Choroid plexus epithelial cell (primary cell): ENCODE results near the gene SLC23A3.

ENCODE experiments used
- DNase-seq: peaks from one replicate; pipeline ENCODE4 v3.0.0-alpha.2; 2010; ENCODE audit warnings: low read depth
- H3K4me3 ChIP-seq: 2 replicates; pipeline ENCODE4 v1.5.1; 2011; ENCODE audit warnings: low read depth, mild to moderate bottlenecking, control low read depth, low read length, moderate library complexity
- TF ChIP-seq, protein P1 (sequence below): conservative IDR thresholded peaks from 2 replicates; pipeline ENCODE4 v1.5.1; 2011; ENCODE audit warnings: low read depth, mild to moderate bottlenecking, control low read depth, inconsistent platforms, low read length, moderate library complexity

Gene SLC23A3

DNA sequence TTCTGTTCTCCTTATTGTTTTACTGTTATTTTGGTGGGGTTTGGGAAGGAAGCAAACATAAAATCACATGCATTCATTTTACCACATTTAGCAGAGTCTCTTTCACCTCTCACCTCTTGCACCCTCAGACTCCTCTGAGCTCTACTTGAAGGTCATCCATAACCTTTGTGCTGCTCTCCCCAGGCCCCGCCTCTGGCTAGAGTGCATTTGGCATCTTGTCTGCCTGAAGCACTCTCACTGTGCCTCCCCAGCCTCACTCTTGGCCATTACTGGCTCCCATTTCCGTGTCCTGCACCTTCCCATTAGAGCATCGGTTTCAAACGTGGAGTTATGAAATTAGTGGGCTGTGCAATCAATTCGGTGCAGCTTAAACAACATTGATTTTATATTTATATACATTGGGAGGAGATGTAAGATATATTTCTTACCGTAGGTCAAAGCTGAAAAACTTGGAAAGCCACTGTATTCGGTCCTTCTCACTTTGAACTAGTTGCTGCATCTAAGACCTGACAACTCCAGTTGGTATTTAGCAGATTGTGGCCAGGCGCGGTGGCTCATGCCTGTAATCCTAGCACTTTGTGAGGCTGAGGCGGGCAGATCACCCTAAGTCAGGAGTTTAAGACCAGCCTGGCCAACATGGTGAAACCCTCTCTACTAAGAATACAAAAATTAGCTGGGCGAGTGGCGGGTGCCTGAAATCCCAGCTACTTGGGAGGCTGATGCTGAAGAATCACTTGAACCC, 29.8 kb upstream of the SLC23A3 start:
- no peak overlapping the region for H3K4me3 ChIP-seq
- TF ChIP-seq, protein P1, sequence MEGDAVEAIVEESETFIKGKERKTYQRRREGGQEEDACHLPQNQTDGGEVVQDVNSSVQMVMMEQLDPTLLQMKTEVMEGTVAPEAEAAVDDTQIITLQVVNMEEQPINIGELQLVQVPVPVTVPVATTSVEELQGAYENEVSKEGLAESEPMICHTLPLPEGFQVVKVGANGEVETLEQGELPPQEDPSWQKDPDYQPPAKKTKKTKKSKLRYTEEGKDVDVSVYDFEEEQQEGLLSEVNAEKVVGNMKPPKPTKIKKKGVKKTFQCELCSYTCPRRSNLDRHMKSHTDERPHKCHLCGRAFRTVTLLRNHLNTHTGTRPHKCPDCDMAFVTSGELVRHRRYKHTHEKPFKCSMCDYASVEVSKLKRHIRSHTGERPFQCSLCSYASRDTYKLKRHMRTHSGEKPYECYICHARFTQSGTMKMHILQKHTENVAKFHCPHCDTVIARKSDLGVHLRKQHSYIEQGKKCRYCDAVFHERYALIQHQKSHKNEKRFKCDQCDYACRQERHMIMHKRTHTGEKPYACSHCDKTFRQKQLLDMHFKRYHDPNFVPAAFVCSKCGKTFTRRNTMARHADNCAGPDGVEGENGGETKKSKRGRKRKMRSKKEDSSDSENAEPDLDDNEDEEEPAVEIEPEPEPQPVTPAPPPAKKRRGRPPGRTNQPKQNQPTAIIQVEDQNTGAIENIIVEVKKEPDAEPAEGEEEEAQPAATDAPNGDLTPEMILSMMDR = no peak
- no peak for DNase-seq

DNA sequence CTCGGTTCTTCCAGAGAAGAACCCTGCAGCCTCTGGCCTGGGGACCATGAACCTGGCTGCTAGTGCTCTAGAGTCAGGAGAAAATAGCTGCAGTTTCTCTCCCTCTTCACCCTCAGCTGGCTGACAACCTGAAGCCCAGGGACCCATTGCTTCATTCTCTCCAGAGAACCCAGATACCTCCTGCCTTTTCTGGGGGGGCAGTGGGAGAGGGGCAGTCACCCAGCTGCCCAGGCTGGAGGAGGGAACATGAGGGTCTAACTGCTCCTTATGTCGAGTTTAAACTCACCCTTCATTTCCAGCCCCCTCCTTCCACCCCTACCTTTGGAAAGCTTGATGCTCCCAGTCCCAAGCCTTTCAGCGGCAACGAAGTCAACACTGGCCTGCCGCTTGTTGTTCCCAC, 29.1 kb upstream of the SLC23A3 start:
- DNase-seq = no peak
- no peak overlapping the region for H3K4me3 ChIP-seq
- TF ChIP-seq, protein P1 = no peak

DNA sequence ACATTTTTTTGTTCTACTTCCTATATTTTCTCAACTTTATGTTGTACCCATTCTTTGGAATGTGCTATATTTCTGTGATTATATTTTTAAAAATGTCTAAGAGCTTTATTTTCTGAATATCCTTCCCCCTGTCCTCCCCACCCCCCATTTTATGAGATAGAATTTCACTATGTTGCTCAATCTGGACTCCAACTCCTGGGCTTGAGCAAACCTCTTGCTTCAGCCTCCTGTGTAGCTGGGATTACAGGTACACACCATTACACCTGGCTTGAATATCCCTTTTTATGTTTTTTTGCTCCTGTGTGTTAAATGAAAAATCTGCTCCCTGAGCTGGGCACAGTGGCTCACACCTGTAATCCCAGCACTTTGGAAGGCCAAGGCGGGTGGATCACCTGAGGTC, 27.6 kb upstream of the SLC23A3 start:
- DNase-seq = no peak
- TF ChIP-seq, protein P1 = no peak
- no peak overlapping the region for H3K4me3 ChIP-seq

DNA sequence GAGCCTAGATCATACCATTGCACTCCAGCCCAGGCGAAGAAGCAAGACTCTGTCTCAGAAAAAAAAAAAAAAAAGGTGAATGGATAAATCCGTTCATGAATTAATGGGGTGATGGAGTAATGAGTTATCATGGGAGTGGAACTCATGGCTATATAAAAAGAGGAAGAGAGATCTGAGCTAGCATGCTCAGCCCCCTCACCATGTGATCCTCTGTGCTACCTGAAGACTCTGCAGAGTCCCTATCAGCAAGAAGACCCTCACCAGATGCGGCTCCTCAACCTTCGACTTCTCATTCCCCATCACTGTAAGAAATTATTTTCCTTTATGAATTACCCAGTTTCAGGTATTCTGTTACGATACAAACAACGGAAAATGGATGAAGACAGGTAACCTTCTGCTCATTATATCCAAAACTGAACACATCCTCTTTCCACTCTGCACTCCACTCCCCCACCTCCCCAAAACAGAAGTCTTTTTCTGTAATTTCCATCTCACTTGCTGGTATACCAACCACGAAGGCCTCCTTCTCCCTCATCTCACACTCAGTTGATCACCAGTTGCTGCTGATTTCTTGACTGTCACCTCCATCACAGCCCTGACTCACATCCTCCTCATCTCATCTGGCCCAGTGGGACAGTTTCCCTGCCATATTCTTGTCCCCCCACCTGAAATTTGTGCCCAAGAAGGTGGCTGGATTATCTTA, 17.1 kb upstream of the SLC23A3 start:
- no peak for DNase-seq
- H3K4me3 ChIP-seq = no peak overlapping the region
- TF ChIP-seq, protein P1 = no peak

DNA sequence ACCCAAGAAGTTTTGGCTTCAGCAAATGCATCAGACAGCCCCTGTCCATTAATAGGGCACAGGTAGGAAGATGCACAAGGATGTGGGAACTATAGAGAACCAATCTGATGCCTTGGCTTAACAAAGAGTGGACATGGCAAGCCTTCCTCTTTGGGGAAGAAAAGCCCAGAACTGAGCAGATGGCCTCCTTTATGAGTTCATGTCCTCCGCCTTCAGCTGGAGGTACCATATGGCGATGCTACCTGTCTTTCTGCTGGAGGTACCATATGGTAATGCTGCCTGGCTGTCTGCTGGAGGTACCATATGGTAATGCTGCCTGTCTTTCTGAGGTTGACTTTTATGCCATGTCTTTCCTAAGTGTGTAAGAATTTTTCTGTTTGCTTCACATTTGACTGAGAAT, 14.3 kb upstream of the SLC23A3 start:
- TF ChIP-seq, protein P1 = no peak
- H3K4me3 ChIP-seq = no peak overlapping the region
- DNase-seq = no peak

DNA sequence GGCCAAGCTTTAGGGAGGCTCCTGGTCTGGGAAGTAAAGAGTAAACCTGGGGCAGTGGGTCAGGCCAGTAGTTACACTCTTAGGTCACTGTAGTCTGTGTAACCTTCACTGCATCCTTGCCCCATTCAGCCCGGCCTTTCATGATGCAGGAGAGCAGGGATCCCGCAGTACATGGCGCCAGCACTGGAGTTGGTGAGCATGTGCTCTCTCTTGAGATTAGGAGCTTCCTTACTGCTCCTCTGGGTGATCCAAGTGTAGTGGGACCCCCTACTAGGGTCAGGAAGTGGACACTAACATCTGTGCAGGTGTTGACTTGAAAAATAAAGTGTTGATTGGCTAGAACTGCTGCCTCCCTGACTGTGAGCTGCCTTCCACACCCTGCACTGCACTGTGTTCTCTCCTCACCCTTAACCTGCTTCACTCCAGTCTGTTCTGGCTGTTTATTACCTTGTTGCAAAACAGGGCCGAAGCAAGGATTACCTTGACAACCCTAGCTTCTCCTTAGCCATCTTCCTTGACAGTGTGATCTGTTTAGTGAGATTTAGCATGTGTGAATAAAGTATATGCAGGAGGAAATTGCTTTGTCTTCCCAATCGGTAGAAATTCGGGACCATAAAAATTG, 13.4 kb upstream of the SLC23A3 start:
- no peak for DNase-seq
- TF ChIP-seq, protein P1 = no peak
- H3K4me3 ChIP-seq = no peak overlapping the region
